GM21529 (cell line): ENCODE data around the gene ADGRA1.

Experiments
- ATAC-seq: cut with Tn5 transposase; IDR thresholded peaks from one replicate; pipeline ENCODE4 v1.9.1; 2021; ENCODE audit not compliant: unreplicated experiment

ADGRA1 gene

GRCh38 chr10:133075346-133076137 lies 12.2 kb upstream of the ADGRA1 start:
- ATAC-seq, result no peak

GRCh38 chr10:133076274-133077038 lies 11.3 kb upstream of the ADGRA1 start:
- ATAC-seq, result no peak

GRCh38 chr10:133079836-133080682 lies 7.7 kb upstream of the ADGRA1 start:
- ATAC-seq, result no peak

- no peak for ATAC-seq
Measured at GRCh38 chr10:133080683-133081040, 7.1 kb upstream of the ADGRA1 start.

- no peak for ATAC-seq
Measured at GRCh38 chr10:133081636-133082035, 6.1 kb upstream of the ADGRA1 start.

- no peak for ATAC-seq
Measured at GRCh38 chr10:133082685-133083421, 4.9 kb upstream of the ADGRA1 start.

- ATAC-seq, result no peak
Measured at GRCh38 chr10:133083422-133084100, 4.2 kb upstream of the ADGRA1 start.

GRCh38 chr10:133084491-133084890 lies 3.2 kb upstream of the ADGRA1 start:
- ATAC-seq, result no peak

- no peak for ATAC-seq
Measured at GRCh38 chr10:133085251-133086125, 2.2 kb upstream of the ADGRA1 start.

GRCh38 chr10:133086247-133086646 lies 1.5 kb upstream of the ADGRA1 start:
- no peak for ATAC-seq

- ATAC-seq, result no peak
Measured at GRCh38 chr10:133087045-133087678, 562 bp upstream of the ADGRA1 start.

GRCh38 chr10:133088179-133088955 lies 643 bp downstream of the ADGRA1 start:
- ATAC-seq, result no peak

GRCh38 chr10:133088956-133089800 lies 1.5 kb downstream of the ADGRA1 start:
- no peak for ATAC-seq

- no peak for ATAC-seq
Measured at GRCh38 chr10:133090101-133090500, 2.4 kb downstream of the ADGRA1 start.

GRCh38 chr10:133090654-133091053 lies 2.9 kb downstream of the ADGRA1 start:
- no peak for ATAC-seq

GRCh38 chr10:133091316-133091715 lies 3.6 kb downstream of the ADGRA1 start:
- no peak for ATAC-seq

- no peak for ATAC-seq
Measured at GRCh38 chr10:133093291-133093690, 5.6 kb downstream of the ADGRA1 start.
